HepG2 (cell line): ENCODE measurements around the gene TSHZ2. TPM values are rescaled to one million over a fixed set of nuclear protein-coding genes. Genes with fewer than 3 reads are reported as not detected.

Experiments
- ATAC-seq: fragments of 200-7000 bp; cut with Tn5 transposase; 3 replicates; pipeline ENCODE4 v1.9.1; 2020; ENCODE audit warnings: mild to moderate bottlenecking, moderate library complexity
- BruUV-seq: library from RNA; stranded (reverse); fragments of 400-500 nt; replicated peaks from 2 replicates; lab custom pipeline; 2021; lab: Mats Ljungman, UMichigan
- CTCF ChIA-PET: fragments of 300-600 bp; formaldehyde crosslinking; extraction: SDS; loops from one replicate; lab custom pipeline; 2021; ENCODE audit warnings: low total read pairs, inconsistent platforms, low intra/inter-chr PET ratio; lab: Yijun Ruan, JAX
- POLR2A ChIA-PET: fragments of 350-600 bp; sonication (Branson Sonifier 250); formaldehyde crosslinking; loops from one replicate; lab custom pipeline; 2020; ENCODE audit warnings: antibody characterized with exemption, inconsistent platforms; lab: Yijun Ruan, JAX
- DNase-seq: peaks from one replicate; pipeline ENCODE4 v3.0.0-alpha.2; 2015; ENCODE audit warnings: low spot score
- FAIRE-seq: peaks from 3 replicates; lab custom pipeline; 2011; peaks lifted over from hg19 to GRCh38; lab: Jason Lieb, UNC
- H2AFZ ChIP-seq: one replicate; pipeline ENCODE4 v1.6.1; 2011; ENCODE audit warnings: low read length, inconsistent platforms
- H3K27ac ChIP-seq: fragments of 300-600 bp; 3 replicates; pipeline ENCODE4 v1.8.0; 2011; ENCODE audit warnings: mixed run types, mild to moderate bottlenecking, mixed read lengths, low read length, inconsistent platforms; ENCODE audit not compliant: insufficient read depth; ENCODE audit errors: extremely low read length
- H3K27me3 ChIP-seq, 2 experiments: fragments of 200-600 bp in 1 of 2; 2 replicates in 1 of 2; 3 replicates in 1 of 2; pipeline versions ENCODE4 v1.6.0 to v1.8.0; 2011; ENCODE audit warnings: low read length in 2 of 2, mild to moderate bottlenecking in 2 of 2, moderate library complexity in 2 of 2, inconsistent platforms in 1 of 2; ENCODE audit not compliant: insufficient read depth in 2 of 2, control insufficient read depth in 1 of 2
- H3K36me3 ChIP-seq, 2 experiments: fragments of 200-600 bp in 1 of 2; replicated peaks in 1 of 2; 2 replicates in 1 of 2; 3 replicates in 1 of 2; pipeline versions ENCODE4 v1.5.1 to v1.8.0; 2011; ENCODE audit warnings: low read length in 2 of 2, inconsistent platforms in 1 of 2; ENCODE audit not compliant: insufficient read depth in 2 of 2, control insufficient read depth in 1 of 2
- H3K4me1 ChIP-seq: 2 replicates; pipeline ENCODE4 v1.5.1; 2012; ENCODE audit warnings: low read length, inconsistent platforms; ENCODE audit not compliant: insufficient read depth
- H3K4me2 ChIP-seq: 2 replicates; pipeline ENCODE4 v1.6.0; 2011; ENCODE audit warnings: low read depth, low read length, inconsistent platforms
- H3K4me3 ChIP-seq, 3 experiments: fragments of 200-600 bp in 1 of 3; sonication (generic), shearing (Covaris generic) in 1 of 3; replicated peaks in 1 of 3; 2 replicates each; pipeline ENCODE4 v1.5.1; 2011 to 2016; ENCODE audit warnings: low read length in 3 of 3, inconsistent platforms in 2 of 3, low read depth in 2 of 3, mild to moderate bottlenecking in 2 of 3, control low read depth in 1 of 3, mixed read lengths in 1 of 3; ENCODE audit not compliant: insufficient read depth in 1 of 3
- H3K79me2 ChIP-seq: one replicate; pipeline ENCODE4 v1.6.1; 2011; ENCODE audit warnings: low read length, inconsistent platforms; ENCODE audit not compliant: insufficient read depth
- H3K9ac ChIP-seq: 2 replicates; pipeline ENCODE4 v1.6.0; 2011; ENCODE audit warnings: mild to moderate bottlenecking, low read depth, low read length, inconsistent platforms; ENCODE audit not compliant: insufficient read depth
- H3K9me3 ChIP-seq: 2 replicates; pipeline ENCODE4 v1.5.1; 2012; ENCODE audit warnings: mild to moderate bottlenecking, low read length
- H4K20me1 ChIP-seq: 2 replicates; pipeline ENCODE4 v1.6.0; 2011; ENCODE audit warnings: inconsistent platforms, mild to moderate bottlenecking, low read length, moderate library complexity; ENCODE audit not compliant: insufficient read depth
- KAT8 ChIP-seq: IDR thresholded peaks from 2 replicates; pipeline ENCODE4 v1.6.1; 2016; ENCODE audit warnings: missing genetic modification reagents, missing compliant biosample characterization
- ZEB1 ChIP-seq: IDR thresholded peaks from 2 replicates; pipeline ENCODE4 v1.6.1; 2012; ENCODE audit warnings: mild to moderate bottlenecking, low read depth, inconsistent platforms; ENCODE audit not compliant: insufficient replicate concordance
- ZNF317 ChIP-seq: sonication (generic); formaldehyde crosslinking; IDR thresholded peaks from 2 replicates; pipeline ENCODE4 v1.5.0; 2020; ENCODE audit warnings: mild to moderate bottlenecking, missing genetic modification reagents
- ZNF34 ChIP-seq: sonication (generic); formaldehyde crosslinking; IDR thresholded peaks from 2 replicates; pipeline ENCODE4 v1.4.0; 2020; ENCODE audit warnings: mild to moderate bottlenecking, missing genetic modification reagents, borderline replicate concordance
- WGBS: methylation state at CpG from one replicate; pipeline ENCODE4 v1.1.6; 2017; ENCODE audit warnings: low lambda C conversion rate; 5-methylcytosine and 5-hydroxymethylcytosine counted together
- in situ Hi-C: cut with HindIII; loops from 2 replicates; pipeline ENCODE4 v1.10.0; 2017; ENCODE audit warnings: low pct_unique_long_range_greater_than_20kb; ENCODE audit not compliant: extremely low pct_ligation_motif_present
- intact Hi-C: fragments of 100-400 bp; cut with micrococcal nuclease; formaldehyde crosslinking; loops from one replicate; pipeline ENCODE4 v1.10.0; 2022; ENCODE audit not compliant: unreplicated experiment
- polyA plus RNA-seq, 8 experiments: library from polyadenylated mRNA; depleted of rRNA in 3 of 8; stranded (reverse) in 7 of 8; unstranded in 1 of 8; fragments of >200 nt; fragmentation: Illumina TruSeq in 4 of 8; extraction: Trizol in 4 of 8; gene quantifications; 2 replicates each; pipeline versions ENCODE4 v1.2.1 to v1.2.3, GENCODE V29; 2011 to 2016; ENCODE audit warnings: low read depth in 4 of 8, missing spikeins in 1 of 8, mixed read lengths in 1 of 8; ENCODE audit not compliant: insufficient read depth in 1 of 8
- total RNA-seq, 5 experiments: library from RNA; depleted of rRNA; stranded (reverse); fragments of >200 nt; fragmentation: Illumina TruSeq; extraction: Trizol; gene quantifications; 2 replicates each; pipeline ENCODE4 v1.2.3, GENCODE V29; 2016; ENCODE audit warnings: low read depth in 1 of 5
- TF ChIP-seq, protein P1 (sequence below): sonication (generic); formaldehyde crosslinking; IDR thresholded peaks from 2 replicates; pipeline ENCODE4 v1.9.0; 2021; ENCODE audit warnings: missing genetic modification reagents, borderline replicate concordance

Gene TSHZ2
- total and polyA plus RNA-seq, 2 of the 13 experiments (the other 11 are each of a cell fraction or from before 2014, with no cell fraction given), result 0.01 TPM; not detected in 1

GRCh38 chr20:53281557-53282117 is 309.5 kb downstream of the TSHZ2 start:
- Histone ChIP-seq H3K36me3 (no peaks in the 10 kb centered on the region), H3K27ac (no peak overlapping the region), H2AFZ (no peak overlapping the region), H3K27me3 (peaks cover 0 to 14% of the 10 kb centered on the region in 2 experiments; a peak in 2 of 5 replicates), H3K4me1 (no peaks in the 10 kb centered on the region), H3K9me3 (no peaks in the 10 kb centered on the region), H3K4me3 (no peak overlapping the region), H4K20me1 (no peaks in the 10 kb centered on the region), H3K9ac (no peak overlapping the region), H3K4me2 (no peak overlapping the region), H3K79me2 (no peaks in the 10 kb centered on the region)
- no TSS peak for BruUV-seq
- intact Hi-C loops (no loop called here), in situ Hi-C loops (no loop called here)
- no peak for TF ChIP-seq ZEB1
- TF ChIP-seq KAT8 (CRISPR knock-in tag), result no peak
- TF ChIP-seq, protein P1, sequence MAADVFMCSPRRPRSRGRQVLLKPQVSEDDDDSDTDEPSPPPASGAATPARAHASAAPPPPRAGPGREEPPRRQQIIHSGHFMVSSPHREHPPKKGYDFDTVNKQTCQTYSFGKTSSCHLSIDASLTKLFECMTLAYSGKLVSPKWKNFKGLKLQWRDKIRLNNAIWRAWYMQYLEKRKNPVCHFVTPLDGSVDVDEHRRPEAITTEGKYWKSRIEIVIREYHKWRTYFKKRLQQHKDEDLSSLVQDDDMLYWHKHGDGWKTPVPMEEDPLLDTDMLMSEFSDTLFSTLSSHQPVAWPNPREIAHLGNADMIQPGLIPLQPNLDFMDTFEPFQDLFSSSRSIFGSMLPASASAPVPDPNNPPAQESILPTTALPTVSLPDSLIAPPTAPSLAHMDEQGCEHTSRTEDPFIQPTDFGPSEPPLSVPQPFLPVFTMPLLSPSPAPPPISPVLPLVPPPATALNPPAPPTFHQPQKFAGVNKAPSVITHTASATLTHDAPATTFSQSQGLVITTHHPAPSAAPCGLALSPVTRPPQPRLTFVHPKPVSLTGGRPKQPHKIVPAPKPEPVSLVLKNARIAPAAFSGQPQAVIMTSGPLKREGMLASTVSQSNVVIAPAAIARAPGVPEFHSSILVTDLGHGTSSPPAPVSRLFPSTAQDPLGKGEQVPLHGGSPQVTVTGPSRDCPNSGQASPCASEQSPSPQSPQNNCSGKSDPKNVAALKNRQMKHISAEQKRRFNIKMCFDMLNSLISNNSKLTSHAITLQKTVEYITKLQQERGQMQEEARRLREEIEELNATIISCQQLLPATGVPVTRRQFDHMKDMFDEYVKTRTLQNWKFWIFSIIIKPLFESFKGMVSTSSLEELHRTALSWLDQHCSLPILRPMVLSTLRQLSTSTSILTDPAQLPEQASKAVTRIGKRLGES, result no peak
- no peak for TF ChIP-seq ZNF317 (CRISPR knock-in tag)
- TF ChIP-seq ZNF34 (CRISPR knock-in tag), result no peak
- CTCF ChIA-PET, result no interaction called here
- 3% methylated on average over 2 of the region's 2 CpGs for WGBS
- ATAC-seq (no peak), FAIRE-seq (no peak), DNase-seq (no peak)
- POLR2A ChIA-PET, result no interaction called here
